CD4-positive, alpha-beta T cell (primary cell): ENCODE results near the gene PHAF1. TPM values are rescaled to one million over a fixed set of nuclear protein-coding genes. Genes with fewer than 3 reads are reported as not detected.

Source experiments
- ATAC-seq: fragments of 200-7000 bp; cut with Tn5 transposase; one replicate; pipeline ENCODE4 v1.10.0; 2022; ENCODE audit warnings: mild to moderate bottlenecking; ENCODE audit not compliant: poor library complexity
- CTCF ChIA-PET: fragments of 350-600 bp; sonication (Branson Sonifier 250); formaldehyde crosslinking; loops from one replicate; lab custom pipeline; 2021; ENCODE audit warnings: antibody characterized with exemption, inconsistent platforms; lab: Charles Lee
- POLR2A ChIA-PET: fragments of 350-600 bp; sonication (Branson Sonifier 250); formaldehyde crosslinking; loops from one replicate; lab custom pipeline; 2021; ENCODE audit warnings: antibody characterized with exemption, inconsistent platforms; lab: Charles Lee
- DNase-seq, 14 experiments: peaks; one replicate each; pipeline ENCODE4 v3.0.0-alpha.2; 2013 to 2020; ENCODE audit warnings: mixed read lengths in 2 of 14
- H3K27ac ChIP-seq, 2 donors: one replicate each; pipeline versions ENCODE4 v1.5.1 to v1.7.0; 2013; ENCODE audit warnings: low read length in 2 of 2, low read depth in 1 of 2, mild to moderate bottlenecking in 1 of 2
- H3K27me3 ChIP-seq, 2 experiments: 1 replicate in 1 of 2; 2 replicates in 1 of 2; pipeline versions ENCODE4 v1.6.1 to v1.7.0; 2013; ENCODE audit warnings: low read length in 2 of 2, control low read depth in 1 of 2, mild to moderate bottlenecking in 1 of 2, moderate library complexity in 1 of 2; ENCODE audit not compliant: insufficient read depth in 2 of 2, control insufficient read depth in 1 of 2
- H3K36me3 ChIP-seq: one replicate; pipeline ENCODE4 v1.6.1; 2013; ENCODE audit warnings: low read length, control low read depth; ENCODE audit not compliant: insufficient read depth
- H3K4me1 ChIP-seq: one replicate; pipeline ENCODE4 v1.6.1; 2013; ENCODE audit warnings: low read length, control low read depth; ENCODE audit not compliant: insufficient read depth
- H3K4me3 ChIP-seq: one replicate; pipeline ENCODE4 v1.5.1; 2013; ENCODE audit warnings: mild to moderate bottlenecking, low read length, moderate library complexity
- H3K9me3 ChIP-seq, 2 experiments: 1 replicate in 1 of 2; 2 replicates in 1 of 2; pipeline versions ENCODE4 v1.6.1 to v1.7.0; 2013; ENCODE audit warnings: low read length in 2 of 2, mild to moderate bottlenecking in 2 of 2, control low read depth in 1 of 2, moderate library complexity in 1 of 2; ENCODE audit not compliant: control insufficient read depth in 1 of 2, insufficient read depth in 1 of 2
- H3K27ac Mint-ChIP-seq: one replicate; pipeline ENCODE4 v1.8.0; 2020; ENCODE audit warnings: mixed read lengths
- H3K27me3 Mint-ChIP-seq: one replicate; pipeline ENCODE4 v1.8.0; 2021; ENCODE audit warnings: mixed read lengths
- H3K36me3 Mint-ChIP-seq: one replicate; pipeline ENCODE4 v1.8.0; 2021; ENCODE audit warnings: low read depth, mixed read lengths
- H3K4me1 Mint-ChIP-seq: one replicate; pipeline ENCODE4 v1.8.0; 2021; ENCODE audit warnings: low read depth, mixed read lengths
- H3K4me3 Mint-ChIP-seq: one replicate; pipeline ENCODE4 v1.8.0; 2020; ENCODE audit warnings: mild to moderate bottlenecking, mixed read lengths
- H3K9me3 Mint-ChIP-seq: one replicate; pipeline ENCODE4 v1.8.0; 2020; ENCODE audit warnings: mixed read lengths
- intact Hi-C, 2 experiments: fragments of 100-400 bp; cut with DNase I in 1 of 2; cut with micrococcal nuclease in 1 of 2; formaldehyde crosslinking; loops; one replicate each; pipeline versions ENCODE4 v1.15.1 to v1.9.0; 2023 to 2025; cut with DNase I, micrococcal nuclease
- total RNA-seq, 174 experiments: library from RNA in 2 of 174; stranded (reverse) in 2 of 174; gene quantifications; one replicate each; pipeline ENCODE4 v1.2.3 and lab custom pipeline; 2021 to 2026
- TF ChIP-seq, protein P1 (sequence below): fragments of 200-600 bp; IDR thresholded peaks from one replicate; pipeline ENCODE4 v1.8.0; 2022; ENCODE audit warnings: antibody characterized with exemption, mild to moderate bottlenecking

The PHAF1 gene
- total RNA-seq, 2 experiments from 2014 or later, result 10.6 to 10.8 TPM

DNA sequence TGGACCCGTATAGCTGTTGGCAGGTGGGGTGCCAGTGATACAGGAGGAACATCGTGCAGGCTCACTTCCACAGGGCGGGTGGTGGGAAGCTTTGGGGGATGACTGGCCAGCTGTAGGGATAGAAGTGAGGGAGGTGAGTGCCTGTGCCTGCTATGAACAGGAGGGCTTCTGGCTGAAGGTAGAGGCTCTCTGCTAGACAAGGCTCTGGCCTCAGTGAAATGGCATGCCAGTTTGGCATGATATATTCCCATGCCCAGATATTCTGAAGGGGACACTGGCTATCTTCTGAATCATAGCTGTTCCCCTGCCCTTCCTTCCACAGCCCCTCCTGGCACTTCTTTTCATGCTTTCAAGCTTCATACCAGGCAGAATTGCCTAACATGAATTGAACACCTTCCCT is 19.1 kb downstream of the PHAF1 start:
- TF ChIP-seq, protein P1, sequence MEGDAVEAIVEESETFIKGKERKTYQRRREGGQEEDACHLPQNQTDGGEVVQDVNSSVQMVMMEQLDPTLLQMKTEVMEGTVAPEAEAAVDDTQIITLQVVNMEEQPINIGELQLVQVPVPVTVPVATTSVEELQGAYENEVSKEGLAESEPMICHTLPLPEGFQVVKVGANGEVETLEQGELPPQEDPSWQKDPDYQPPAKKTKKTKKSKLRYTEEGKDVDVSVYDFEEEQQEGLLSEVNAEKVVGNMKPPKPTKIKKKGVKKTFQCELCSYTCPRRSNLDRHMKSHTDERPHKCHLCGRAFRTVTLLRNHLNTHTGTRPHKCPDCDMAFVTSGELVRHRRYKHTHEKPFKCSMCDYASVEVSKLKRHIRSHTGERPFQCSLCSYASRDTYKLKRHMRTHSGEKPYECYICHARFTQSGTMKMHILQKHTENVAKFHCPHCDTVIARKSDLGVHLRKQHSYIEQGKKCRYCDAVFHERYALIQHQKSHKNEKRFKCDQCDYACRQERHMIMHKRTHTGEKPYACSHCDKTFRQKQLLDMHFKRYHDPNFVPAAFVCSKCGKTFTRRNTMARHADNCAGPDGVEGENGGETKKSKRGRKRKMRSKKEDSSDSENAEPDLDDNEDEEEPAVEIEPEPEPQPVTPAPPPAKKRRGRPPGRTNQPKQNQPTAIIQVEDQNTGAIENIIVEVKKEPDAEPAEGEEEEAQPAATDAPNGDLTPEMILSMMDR, result no peak
- Histone ChIP-seq H3K4me1 (no peaks in the 10 kb centered on the region), H3K27me3 (no peaks in the 10 kb centered on the region), H3K27ac (no peak overlapping the region), H3K36me3 (peaks cover 56% of the 10 kb centered on the region), H3K4me3 (no peak overlapping the region), H3K9me3 (no peaks in the 10 kb centered on the region)
- no peak overlapping the region for H3K27ac Mint-ChIP-seq
- no peak for DNase-seq
- no peaks in the 10 kb centered on the region for H3K27me3 Mint-ChIP-seq
- H3K4me3 Mint-ChIP-seq, result no peak overlapping the region
- no peak for ATAC-seq
- H3K9me3 Mint-ChIP-seq, result no peaks in the 10 kb centered on the region
- ChIA-PET POLR2A (interaction anchor here (0.5 to 0.6 kb wide), 2 partner anchors 76 to 103 kb away, joined by 3 read pairs; no protein-coding TSS in a partner anchor), CTCF (interaction anchor here (1.3 to 1.6 kb wide), 2 partner anchors 26 to 56 kb away, joined by 3 to 8 read pairs; no protein-coding TSS in a partner anchor)
- no peaks in the 10 kb centered on the region for H3K4me1 Mint-ChIP-seq
- H3K36me3 Mint-ChIP-seq, result peaks cover 79% of the 10 kb centered on the region
- intact Hi-C loops, result no loop called here

DNA sequence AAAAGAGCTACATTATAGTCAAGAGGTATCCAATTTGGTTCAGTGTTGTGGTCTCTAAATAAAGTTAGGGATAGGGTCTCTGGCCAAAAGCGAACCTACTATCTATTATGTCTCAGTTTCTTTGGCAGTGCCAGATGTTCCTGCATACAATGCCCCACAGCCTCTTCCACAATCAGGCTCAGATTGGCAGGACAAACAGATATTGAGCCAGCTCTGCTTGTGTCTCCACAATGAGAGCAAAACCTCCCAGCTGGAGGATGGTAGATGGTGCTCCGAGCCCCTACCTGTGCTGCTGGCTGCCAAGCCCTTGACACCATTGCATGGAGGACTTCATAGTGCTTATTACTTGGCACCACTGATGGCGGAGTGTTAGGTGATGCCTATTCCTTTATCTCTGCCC is 19.7 kb downstream of the PHAF1 start:
- Mint-ChIP-seq H3K27me3 (no peaks in the 10 kb centered on the region), H3K27ac (no peak overlapping the region), H3K9me3 (no peaks in the 10 kb centered on the region), H3K4me1 (no peaks in the 10 kb centered on the region), H3K36me3 (peaks cover 79% of the 10 kb centered on the region), H3K4me3 (no peak overlapping the region)
- no peaks in the 10 kb centered on the region for H3K9me3 ChIP-seq
- no peak overlapping the region for H3K27ac ChIP-seq
- ChIA-PET POLR2A (interaction anchor here (1.0 kb wide), 1 partner anchor 11 kb away, joined by 3 read pairs; no protein-coding TSS in a partner anchor), CTCF (interaction anchor here (1.3 to 1.6 kb wide), 2 partner anchors 26 to 56 kb away, joined by 3 to 8 read pairs; no protein-coding TSS in a partner anchor)
- no peaks in the 10 kb centered on the region for H3K27me3 ChIP-seq
- TF ChIP-seq, protein P1, result no peak
- no peak overlapping the region for H3K4me3 ChIP-seq
- peaks cover 57% of the 10 kb centered on the region for H3K36me3 ChIP-seq
- no peak for ATAC-seq
- no peaks in the 10 kb centered on the region for H3K4me1 ChIP-seq
- intact Hi-C loops, result no loop called here
- DNase-seq, result no peak

DNA sequence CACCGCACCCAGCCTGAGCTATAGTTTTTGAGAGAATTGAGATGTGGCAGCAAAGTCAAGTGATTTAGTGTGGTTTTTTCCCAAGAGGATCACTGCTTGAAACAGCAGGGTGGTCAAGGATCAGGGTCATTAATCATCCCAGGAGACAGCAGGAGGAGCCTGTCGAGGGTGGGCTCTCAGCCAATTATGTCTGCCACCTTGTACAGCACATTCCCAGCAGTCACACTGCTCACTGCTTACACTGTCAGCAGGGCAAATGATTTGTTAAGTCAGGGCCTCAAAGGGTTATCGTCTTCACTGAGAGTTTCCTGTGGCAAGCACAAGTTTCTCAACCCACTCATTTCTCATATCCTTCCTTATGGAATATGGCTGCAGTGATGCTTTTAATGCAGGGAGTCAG is 27.9 kb downstream of the PHAF1 start:
- DNase-seq (no peak), ATAC-seq (no peak)
- peaks cover 69% of the 10 kb centered on the region for H3K36me3 ChIP-seq
- no peaks in the 10 kb centered on the region for H3K27me3 ChIP-seq
- intact Hi-C loops, result no loop called here
- Mint-ChIP-seq H3K27me3 (no peaks in the 10 kb centered on the region), H3K27ac (no peak overlapping the region), H3K36me3 (peaks cover 88% of the 10 kb centered on the region), H3K4me1 (no peaks in the 10 kb centered on the region), H3K4me3 (no peak overlapping the region), H3K9me3 (no peaks in the 10 kb centered on the region)
- TF ChIP-seq, protein P1, result no peak
- ChIA-PET CTCF (no interaction called here), POLR2A (no interaction called here)
- H3K27ac ChIP-seq, result no peak overlapping the region
- H3K4me3 ChIP-seq, result no peak overlapping the region
- H3K9me3 ChIP-seq, result no peaks in the 10 kb centered on the region
- no peaks in the 10 kb centered on the region for H3K4me1 ChIP-seq
